ENCODE results near the gene PLPPR5. TPM values are rescaled to one million over a fixed set of nuclear protein-coding genes. Genes with fewer than 3 reads are reported as not detected.

PLPPR5 gene
- polyA plus RNA-seq, 1 donor (not counting 4 experiments of a cell fraction or from before 2014, with no cell fraction given): 0.93 TPM

- TF ChIP-seq CTCF (optimal IDR thresholded peaks at IDR 0.05 in 1 of 3, IDR thresholded peaks at IDR 0.05 in 1 of 3, conservative IDR thresholded peaks at IDR 0.05 in 1 of 3; ENCODE audit: extremely low read depth in 1 of 3, insufficient read depth in 2 of 3, low read length in 3 of 3): no peak
- TF ChIP-seq EZH2 (IDR thresholded peaks at IDR 0.05; ENCODE audit: low read length): no peak
- no peak for FAIRE-seq
- no peak overlapping the region for H3K4me3 ChIP-seq (ENCODE audit: control insufficient read depth in 2 of 3, extremely low read depth in 1 of 3, insufficient read depth in 2 of 3, low read depth in 1 of 3, low read length in 3 of 3)
- H3K79me2 ChIP-seq (ENCODE audit: control insufficient read depth, insufficient read depth, low read length): no peaks in the 10 kb centered on the region
- DNase-seq (ENCODE audit: low read depth, low spot score): no peak
- dilution Hi-C loops (cut with MboI; ENCODE audit: extremely low pct_ligation_motif_present, low sequenced_read_pairs): no loop called here
- no peak overlapping the region for H3K4me2 ChIP-seq (ENCODE audit: control insufficient read depth, extremely low read depth, insufficient read depth, low read depth, low read length)
- H3K27ac ChIP-seq (ENCODE audit: control insufficient read depth, insufficient read depth, low read length): no peak overlapping the region
- no peaks in the 10 kb centered on the region for H3K9me3 ChIP-seq (ENCODE audit: control insufficient read depth, low read depth, low read length)
- no peaks in the 10 kb centered on the region for H3K36me3 ChIP-seq (ENCODE audit: control insufficient read depth in 2 of 2, extremely low read depth in 1 of 2, insufficient read depth in 2 of 2, low read length in 2 of 2)
- peaks cover 13% of the 10 kb centered on the region for H3K4me1 ChIP-seq (ENCODE audit: control insufficient read depth, extremely low read depth, insufficient read depth, low read length)
- H3K9ac ChIP-seq (ENCODE audit: control insufficient read depth, extremely low read depth, insufficient read depth, low read length): no peak overlapping the region
- no peaks in the 10 kb centered on the region for H3K9me1 ChIP-seq (ENCODE audit: control insufficient read depth, extremely low read depth, insufficient read depth, low read length)
- H3K27me3 ChIP-seq (ENCODE audit: control insufficient read depth, extremely low read depth, insufficient read depth, low read length): no peaks in the 10 kb centered on the region
- H4K20me1 ChIP-seq (ENCODE audit: control insufficient read depth, extremely low read depth, insufficient read depth, low read length): no peaks in the 10 kb centered on the region
- no peak overlapping the region for H2AFZ ChIP-seq (ENCODE audit: control insufficient read depth, low read length)
Measured at GRCh38 chr1:98924977-98925376, 79.7 kb downstream of the PLPPR5 start.

- Histone ChIP-seq H2AFZ (ENCODE audit: control insufficient read depth, low read length) (no peak overlapping the region), H3K4me2 (ENCODE audit: control insufficient read depth, extremely low read depth, insufficient read depth, low read depth, low read length) (no peak overlapping the region), H3K79me2 (ENCODE audit: control insufficient read depth, insufficient read depth, low read length) (no peaks in the 10 kb centered on the region), H3K9ac (ENCODE audit: control insufficient read depth, extremely low read depth, insufficient read depth, low read length) (no peak overlapping the region), H4K20me1 (ENCODE audit: control insufficient read depth, extremely low read depth, insufficient read depth, low read length) (no peaks in the 10 kb centered on the region), H3K27ac (ENCODE audit: control insufficient read depth, insufficient read depth, low read length) (no peak overlapping the region), H3K36me3 (ENCODE audit: control insufficient read depth in 2 of 2, extremely low read depth in 1 of 2, insufficient read depth in 2 of 2, low read length in 2 of 2) (no peaks in the 10 kb centered on the region), H3K9me3 (ENCODE audit: control insufficient read depth, low read depth, low read length) (no peaks in the 10 kb centered on the region), H3K4me3 (ENCODE audit: control insufficient read depth in 2 of 3, extremely low read depth in 1 of 3, insufficient read depth in 2 of 3, low read depth in 1 of 3, low read length in 3 of 3) (no peak overlapping the region), H3K9me1 (ENCODE audit: control insufficient read depth, extremely low read depth, insufficient read depth, low read length) (no peaks in the 10 kb centered on the region), H3K27me3 (ENCODE audit: control insufficient read depth, extremely low read depth, insufficient read depth, low read length) (no peaks in the 10 kb centered on the region), H3K4me1 (ENCODE audit: control insufficient read depth, extremely low read depth, insufficient read depth, low read length) (peaks cover 15% of the 10 kb centered on the region)
- FAIRE-seq: no peak
- no peak for TF ChIP-seq CTCF (optimal IDR thresholded peaks at IDR 0.05 in 1 of 3, IDR thresholded peaks at IDR 0.05 in 1 of 3, conservative IDR thresholded peaks at IDR 0.05 in 1 of 3; ENCODE audit: extremely low read depth in 1 of 3, insufficient read depth in 2 of 3, low read length in 3 of 3)
- DNase-seq (ENCODE audit: low read depth, low spot score): no peak
- dilution Hi-C loops (cut with MboI; ENCODE audit: extremely low pct_ligation_motif_present, low sequenced_read_pairs): no loop called here
Measured at GRCh38 chr1:98923667-98924066, 81.0 kb downstream of the PLPPR5 start.
